ENCODE data around the gene MGMT.

MGMT gene

DNA sequence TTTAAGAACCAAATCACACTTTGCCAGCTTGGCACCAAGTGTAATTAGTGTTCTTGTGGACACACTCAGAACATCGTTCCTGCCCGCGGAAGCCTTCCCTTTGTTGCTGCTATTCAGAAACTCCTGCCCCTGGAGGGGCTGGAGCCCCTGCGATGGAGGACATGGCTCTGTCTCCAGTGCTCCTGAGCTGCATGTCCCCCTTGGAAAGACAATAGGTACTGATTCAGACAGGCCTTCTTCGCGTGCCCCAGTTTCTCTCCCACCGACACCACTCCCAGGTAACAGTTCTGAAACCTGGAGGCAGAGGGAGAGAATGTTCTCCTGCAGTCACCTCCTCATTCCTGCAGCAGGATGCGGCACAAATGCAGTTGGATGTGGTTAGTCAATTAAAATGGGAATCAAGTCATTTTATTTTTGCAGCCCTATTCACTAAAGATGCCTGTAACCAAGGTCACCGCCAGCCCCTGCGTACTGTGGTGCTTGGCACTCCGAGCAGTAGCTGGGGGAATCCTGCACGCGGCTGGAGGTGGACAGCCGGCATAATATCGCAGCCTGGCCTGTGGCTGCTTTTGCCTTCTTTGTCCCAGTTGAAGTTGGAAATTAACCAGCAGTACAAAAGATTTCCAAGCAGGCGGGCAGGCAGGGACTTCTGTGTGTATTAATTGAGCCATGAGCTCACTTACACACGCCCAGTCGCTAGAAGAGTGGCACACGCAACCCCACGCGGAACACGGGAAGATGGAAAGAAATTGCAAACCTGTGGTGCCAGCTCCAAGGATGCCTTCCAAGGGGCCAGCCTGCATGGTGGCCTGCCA, 291.4 kb downstream of the MGMT start:
- DNase-seq (ENCODE audit: low read depth): no peak
- H3K4me3 ChIP-seq (ENCODE audit: low read depth, low read length): no peak overlapping the region

- H3K4me3 ChIP-seq (ENCODE audit: low read depth, low read length): no peak overlapping the region
- no peak for DNase-seq (ENCODE audit: low read depth)
Measured at GRCh38 chr10:129759214-129760002, 292.4 kb downstream of the MGMT start.

DNA sequence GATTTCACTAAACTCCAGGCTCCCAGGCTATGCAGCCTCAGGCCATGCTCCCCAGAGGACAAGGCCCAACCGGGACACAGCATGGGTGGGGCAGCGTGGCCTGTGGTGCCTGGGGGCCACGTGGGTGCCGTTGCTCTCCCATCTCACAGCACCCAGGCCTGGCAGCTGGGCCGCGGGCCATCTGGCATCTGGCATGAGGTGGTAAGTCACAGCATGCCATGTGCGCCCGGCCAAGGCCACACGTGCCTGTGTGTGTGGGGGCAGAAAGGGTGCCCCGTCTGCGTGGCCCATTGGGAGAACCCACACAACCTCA, 292.9 kb downstream of the MGMT start:
- no peak for DNase-seq (ENCODE audit: low read depth)
- no peak overlapping the region for H3K4me3 ChIP-seq (ENCODE audit: low read depth, low read length)

GRCh38 chr10:129760416-129760815, 293.4 kb downstream of the MGMT start:
- H3K4me3 ChIP-seq (ENCODE audit: low read depth, low read length): no peak overlapping the region
- DNase-seq (ENCODE audit: low read depth): no peak

DNA sequence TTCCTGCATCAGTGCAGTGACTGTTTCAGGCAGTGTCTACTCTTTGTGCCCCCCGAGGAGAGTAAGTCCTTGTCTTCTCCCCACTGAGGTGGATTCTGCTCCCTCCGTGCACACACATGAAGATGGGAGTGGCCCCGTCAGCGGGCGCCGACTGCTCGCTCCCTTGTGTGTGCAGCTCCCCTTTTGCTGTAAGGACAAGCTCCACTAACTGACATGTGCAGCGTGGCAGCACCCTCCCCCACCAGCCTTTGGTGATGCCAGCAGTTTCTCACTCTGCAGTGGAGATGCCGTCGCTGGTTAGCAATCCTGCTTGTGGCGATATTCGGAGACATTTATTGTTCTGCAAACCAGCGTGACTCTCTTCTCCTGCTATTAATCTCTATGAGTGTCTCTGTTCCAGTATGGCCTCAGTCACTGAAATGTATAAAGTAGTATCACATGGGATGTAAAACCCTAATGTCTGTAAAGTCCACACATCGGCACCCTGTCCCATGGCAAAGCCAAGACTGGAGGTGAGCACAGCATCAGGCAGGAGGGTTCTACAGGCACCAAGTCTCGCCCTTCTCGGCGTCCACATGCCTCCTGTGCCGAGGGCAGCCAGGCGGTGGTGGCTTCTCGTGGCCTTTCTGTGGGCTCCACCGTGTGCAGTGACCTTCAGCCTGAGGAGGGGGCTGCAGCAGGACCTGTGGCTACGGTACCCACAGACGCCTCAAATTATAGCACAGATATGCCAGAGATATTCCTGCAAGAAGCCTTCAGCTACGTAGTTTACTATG, 294.3 kb downstream of the MGMT start:
- H3K4me3 ChIP-seq (ENCODE audit: low read depth, low read length): no peak overlapping the region
- DNase-seq (ENCODE audit: low read depth): no peak

DNA sequence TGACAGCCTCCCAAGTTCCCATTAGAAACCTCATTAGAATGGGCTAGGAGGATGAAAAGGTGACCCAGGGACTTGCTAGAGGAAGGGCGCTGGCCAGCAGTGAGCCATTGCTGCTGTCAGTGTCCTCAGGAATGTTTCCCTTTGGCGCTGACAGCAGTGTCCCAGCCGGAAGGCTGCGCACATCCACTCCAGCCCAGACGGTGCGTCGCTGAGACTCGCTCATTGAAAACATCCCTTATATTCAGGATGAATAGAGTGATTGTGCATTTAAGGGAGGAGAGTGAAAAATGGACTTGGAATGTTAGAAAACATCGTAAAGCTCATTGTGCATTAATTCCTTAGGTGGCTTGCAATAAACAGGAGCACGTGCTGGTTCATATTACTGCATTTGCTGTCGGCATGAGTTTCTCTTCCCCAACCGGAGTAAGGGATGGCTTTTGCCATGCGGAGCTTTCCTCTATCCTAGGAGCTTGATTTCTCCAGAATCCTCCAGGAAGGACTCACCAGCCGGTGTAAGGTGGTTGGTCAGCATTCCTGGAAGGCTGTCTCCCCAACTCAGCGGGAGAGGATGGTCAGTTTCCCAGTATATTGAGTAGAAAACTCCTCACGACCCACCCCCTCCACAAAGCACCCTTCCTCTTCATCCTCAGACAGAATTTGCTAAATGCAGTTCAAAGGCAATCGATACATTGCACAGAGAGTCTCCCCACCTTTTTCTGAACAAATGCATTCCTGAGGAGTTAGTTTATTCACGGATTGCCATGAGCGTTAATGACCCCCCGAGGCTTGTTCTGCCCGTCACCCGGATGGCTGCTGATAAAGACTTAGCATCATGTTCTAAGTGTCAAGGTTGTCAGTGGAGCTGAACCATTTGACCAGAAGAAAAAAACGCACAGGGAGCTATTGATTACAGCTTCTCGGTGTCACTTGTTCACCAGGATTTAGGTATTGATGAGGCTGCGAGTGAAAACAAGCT, 295.2 kb downstream of the MGMT start:
- H3K4me3 ChIP-seq (ENCODE audit: low read depth, low read length): no peak overlapping the region
- no peak for DNase-seq (ENCODE audit: low read depth)

DNA sequence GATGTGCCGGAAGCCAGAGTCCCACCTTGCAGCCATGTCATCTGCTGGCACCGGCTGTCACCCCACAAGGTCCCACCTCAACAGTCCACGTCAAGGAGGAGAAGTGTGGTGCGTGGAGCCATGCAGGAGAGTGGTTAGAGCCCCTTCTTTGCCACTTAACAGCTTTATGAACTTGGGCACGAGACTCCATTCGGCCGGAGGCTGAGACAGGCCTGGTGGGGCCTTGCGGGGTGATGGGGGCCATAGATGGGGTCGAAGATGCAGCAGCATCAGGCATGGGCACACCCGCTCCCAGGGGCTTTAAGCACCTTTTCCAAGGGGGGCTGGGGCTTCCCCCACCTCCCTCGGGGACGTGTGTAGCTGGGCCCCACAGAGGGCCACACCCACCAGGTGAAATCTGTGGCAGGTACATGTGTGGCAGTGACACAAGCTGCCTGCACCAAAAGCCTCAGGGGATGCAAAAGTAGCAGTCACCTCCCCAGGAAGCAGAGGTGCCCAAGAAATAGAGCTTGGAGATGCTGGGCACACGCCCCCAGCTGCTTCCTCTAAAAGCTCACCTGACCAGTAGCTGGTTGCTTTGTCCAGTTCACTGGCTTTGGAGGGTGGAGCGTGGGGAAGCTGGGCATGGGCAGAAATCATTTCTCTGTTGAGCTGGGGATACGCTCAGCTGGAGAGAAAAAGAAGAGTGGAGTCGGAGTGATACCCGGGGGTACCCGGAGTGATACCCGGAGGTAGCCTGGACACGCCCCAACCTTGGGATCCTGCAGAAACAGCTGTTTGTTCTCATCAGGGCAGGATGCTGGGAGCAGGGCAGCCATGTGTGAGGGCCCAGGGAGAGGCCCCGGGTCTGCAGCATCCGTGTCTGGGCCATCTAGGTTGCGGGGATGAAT, 297.2 kb downstream of the MGMT start:
- no peak overlapping the region for H3K4me3 ChIP-seq (ENCODE audit: low read depth, low read length)
- DNase-seq (ENCODE audit: low read depth): no peak

DNA sequence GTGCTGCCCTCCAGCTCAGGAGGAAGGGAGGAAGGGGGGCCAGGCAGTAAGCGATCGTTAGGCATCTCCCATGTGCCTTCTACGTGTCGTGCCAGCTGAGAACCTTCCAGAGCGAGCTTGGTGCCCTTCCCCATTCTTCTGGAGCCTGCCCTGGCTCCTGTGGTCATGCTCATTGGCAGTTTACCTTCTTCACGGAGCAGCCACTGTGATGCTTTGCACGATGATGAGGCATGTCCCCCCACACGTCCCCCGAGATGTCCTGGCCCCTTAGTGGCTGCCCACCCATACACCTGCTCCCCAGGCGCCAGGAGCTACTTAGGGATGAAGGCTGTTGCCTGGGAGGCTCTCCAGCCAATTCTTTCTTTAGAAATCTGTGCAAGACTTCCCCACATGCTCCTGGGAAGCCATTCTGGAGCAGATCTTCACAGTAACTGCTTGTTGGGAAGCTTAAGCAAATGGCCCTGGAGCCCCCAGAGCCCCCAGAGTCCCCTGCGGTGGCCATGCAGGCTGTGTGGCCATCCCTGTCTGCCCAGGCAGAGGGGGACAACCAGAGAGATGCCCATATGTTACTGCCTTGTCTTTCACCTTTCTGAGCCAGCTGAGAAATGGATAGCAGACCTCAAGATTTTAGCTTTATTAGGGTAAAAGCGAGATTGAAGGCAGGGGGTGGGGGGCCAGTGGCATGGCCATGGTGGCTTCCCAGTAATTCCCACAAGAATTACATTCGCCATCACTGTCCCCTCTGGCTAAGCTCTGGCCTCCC, 298.0 kb downstream of the MGMT start:
- no peak overlapping the region for H3K4me3 ChIP-seq (ENCODE audit: low read depth, low read length)
- no peak for DNase-seq (ENCODE audit: low read depth)

DNA sequence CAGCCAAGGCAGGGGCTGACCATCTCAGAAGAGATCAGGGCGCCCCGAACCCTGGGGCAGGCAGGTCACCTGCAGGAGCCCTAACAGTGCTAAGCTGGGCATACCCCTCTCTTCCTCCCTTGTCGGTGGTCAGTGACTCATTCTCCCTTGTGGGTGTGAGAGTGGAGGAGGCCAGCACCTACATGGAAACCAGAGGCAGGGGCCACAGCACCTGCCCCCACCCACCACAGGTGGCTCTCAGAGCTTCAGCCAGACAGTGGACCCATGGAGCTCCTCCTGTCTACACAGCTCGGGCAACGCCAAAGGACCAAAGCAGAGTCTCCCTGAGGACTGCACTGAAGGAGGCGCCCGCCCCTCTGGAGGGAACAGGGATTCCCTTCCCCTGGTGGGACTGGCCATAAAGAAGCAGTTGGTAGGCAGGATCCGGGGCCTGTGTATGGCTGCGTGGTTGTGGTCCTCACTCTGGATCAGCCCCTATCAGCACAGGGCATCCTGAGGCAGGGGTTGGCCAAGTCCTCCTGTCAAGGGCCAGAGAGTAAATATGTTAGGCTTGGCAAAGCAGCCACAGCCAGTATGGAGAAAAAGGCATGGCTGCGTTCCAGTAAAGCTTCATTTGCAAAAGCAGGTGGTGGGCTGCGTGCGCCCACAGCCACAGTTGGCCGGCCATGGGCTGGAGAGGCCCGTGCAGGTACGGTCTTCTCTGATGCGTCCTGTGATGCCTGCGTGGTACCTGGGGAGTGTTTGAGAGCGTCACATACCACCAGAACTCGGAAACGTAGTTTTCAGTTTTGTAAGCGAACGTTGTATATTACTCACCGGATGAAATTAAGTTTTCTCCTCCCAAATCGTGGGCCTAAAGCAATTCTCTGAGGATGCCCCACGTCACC, 298.9 kb downstream of the MGMT start:
- DNase-seq (ENCODE audit: low read depth): no peak
- H3K4me3 ChIP-seq (ENCODE audit: low read depth, low read length): no peak overlapping the region

DNA sequence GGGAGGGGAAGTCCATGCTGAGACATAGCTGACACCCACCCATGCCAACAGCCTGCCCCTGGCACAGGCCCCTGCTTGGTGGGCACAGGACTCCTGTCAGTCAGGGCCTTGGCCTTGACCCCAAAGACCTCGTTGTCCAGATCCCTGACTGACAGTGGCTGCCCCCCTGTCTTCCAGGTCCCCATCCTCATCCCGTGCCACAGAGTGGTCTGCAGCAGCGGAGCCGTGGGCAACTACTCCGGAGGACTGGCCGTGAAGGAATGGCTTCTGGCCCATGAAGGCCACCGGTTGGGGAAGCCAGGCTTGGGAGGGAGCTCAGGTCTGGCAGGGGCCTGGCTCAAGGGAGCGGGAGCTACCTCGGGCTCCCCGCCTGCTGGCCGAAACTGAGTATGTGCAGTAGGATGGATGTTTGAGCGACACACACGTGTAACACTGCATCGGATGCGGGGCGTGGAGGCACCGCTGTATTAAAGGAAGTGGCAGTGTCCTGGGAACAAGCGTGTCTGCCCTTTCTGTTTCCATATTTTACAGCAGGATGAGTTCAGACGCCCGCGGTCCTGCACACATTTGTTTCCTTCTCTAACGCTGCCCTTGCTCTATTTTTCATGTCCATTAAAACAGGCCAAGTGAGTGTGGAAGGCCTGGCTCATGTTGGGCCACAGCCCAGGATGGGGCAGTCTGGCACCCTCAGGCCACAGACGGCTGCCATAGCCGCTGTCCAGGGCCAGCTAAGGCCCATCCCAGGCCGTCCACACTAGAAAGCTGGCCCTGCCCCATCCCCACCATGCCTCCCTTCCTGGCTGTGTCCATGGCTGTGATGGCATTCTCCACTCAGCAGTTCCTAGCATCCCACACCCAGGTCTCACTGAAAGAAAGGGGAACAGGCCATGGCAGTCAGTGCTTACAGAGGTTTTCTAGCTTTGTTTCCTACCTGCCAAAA, 299.8 kb downstream of the MGMT start:
- DNase-seq (ENCODE audit: low read depth): no peak
- no peak overlapping the region for H3K4me3 ChIP-seq (ENCODE audit: low read depth, low read length)

DNA sequence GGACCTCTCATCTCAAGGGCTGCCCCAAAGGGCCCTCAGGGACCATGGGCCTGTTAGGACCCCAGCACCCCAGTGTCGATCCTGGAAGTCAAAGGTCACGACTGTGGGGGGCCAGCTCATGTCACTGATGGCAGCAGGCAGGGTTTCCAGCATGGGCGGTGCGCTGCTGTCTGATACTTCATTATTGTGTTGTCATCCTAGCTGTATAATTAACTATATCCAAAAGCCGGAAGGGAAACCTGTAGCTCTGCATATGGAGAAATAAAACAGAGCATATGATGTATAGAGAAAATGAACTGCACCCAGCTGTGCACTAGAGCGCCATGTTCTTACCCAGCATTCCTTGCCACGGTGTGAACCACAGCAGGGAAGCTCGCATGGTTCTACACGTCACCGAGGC, 300.7 kb downstream of the MGMT start:
- DNase-seq (ENCODE audit: low read depth): no peak
- no peak overlapping the region for H3K4me3 ChIP-seq (ENCODE audit: low read depth, low read length)

DNA sequence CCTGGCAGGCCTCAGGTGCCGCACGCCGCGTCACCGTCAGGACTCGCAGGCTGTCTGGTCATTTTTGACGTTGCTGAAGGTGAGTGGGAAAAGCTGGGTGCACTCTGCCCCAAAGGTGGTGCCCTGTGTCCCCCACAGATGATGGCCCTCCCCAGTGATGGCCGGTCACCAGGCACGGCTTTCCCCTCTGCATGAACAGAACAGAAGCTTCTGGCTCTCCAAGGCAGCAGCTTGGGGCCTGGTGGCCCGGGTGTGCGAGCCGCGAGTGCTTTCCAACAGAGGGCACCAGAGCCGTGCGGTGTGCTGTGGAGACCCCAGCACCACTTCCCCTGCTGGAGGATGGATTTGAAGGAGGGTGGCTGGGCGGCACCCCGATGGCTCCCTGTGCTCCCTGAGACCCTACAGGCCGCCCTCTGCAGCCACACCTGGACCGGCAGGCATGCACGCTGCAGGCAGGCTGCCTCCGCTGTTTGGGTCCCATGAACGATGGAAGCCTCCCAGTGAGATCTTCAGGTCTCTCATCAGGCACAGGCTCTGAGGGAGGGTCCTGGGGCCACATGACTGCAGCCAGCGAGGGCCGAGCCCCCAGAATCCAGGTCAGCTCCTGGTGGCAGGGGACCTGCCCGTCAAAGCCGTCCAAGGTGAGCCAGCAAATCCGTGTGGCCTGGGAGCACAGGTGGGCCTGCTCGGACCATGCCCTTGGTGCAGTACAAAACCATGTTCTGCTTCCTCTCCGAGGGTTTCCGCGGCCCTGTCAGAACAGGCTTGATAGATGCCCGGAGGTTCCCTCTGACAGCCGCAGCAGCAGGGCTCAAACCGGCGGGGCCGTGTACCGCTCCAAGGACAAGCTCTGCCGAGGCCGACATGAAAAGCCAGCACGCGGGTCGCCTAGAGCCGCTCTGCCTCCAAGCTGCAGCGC, 301.7 kb downstream of the MGMT start:
- no peak overlapping the region for H3K4me3 ChIP-seq (ENCODE audit: low read depth, low read length)
- DNase-seq (ENCODE audit: low read depth): no peak

- no peak for DNase-seq (ENCODE audit: low read depth)
- no peak overlapping the region for H3K4me3 ChIP-seq (ENCODE audit: low read depth, low read length)
Measured at GRCh38 chr10:129769381-129770116, 302.5 kb downstream of the MGMT start.

DNA sequence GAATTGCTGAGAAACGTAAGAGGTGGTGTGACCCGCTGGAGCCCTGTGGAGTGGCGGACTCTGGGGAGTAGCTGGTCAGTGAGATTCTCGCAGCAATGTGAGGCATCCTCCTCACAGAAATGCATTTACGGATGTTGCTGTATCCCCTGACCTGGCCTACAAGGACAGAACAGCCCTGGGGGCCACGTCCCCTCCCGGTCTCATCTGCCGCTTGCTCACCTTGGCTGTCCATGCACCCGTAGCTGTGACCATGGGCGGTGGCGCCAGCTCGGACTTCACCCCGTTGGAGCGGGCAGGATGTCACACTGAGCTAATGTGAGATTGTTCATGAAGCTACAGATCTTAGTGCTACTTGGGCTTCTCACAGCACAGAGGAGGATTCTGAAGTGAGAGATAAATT, 303.2 kb downstream of the MGMT start:
- DNase-seq (ENCODE audit: low read depth): no peak

More for the DNA sequence above, 303.2 kb downstream of the MGMT start:
- H3K4me3 ChIP-seq (ENCODE audit: low read depth, low read length): no peak overlapping the region
